ENCODE results near the gene HERPUD1.

Gene HERPUD1

GRCh38 chr16:56936491-56936890, 4.5 kb downstream of the HERPUD1 start:
- DNase-seq: no peak

GRCh38 chr16:56936950-56937349, 5.0 kb downstream of the HERPUD1 start:
- no peak for DNase-seq

DNA sequence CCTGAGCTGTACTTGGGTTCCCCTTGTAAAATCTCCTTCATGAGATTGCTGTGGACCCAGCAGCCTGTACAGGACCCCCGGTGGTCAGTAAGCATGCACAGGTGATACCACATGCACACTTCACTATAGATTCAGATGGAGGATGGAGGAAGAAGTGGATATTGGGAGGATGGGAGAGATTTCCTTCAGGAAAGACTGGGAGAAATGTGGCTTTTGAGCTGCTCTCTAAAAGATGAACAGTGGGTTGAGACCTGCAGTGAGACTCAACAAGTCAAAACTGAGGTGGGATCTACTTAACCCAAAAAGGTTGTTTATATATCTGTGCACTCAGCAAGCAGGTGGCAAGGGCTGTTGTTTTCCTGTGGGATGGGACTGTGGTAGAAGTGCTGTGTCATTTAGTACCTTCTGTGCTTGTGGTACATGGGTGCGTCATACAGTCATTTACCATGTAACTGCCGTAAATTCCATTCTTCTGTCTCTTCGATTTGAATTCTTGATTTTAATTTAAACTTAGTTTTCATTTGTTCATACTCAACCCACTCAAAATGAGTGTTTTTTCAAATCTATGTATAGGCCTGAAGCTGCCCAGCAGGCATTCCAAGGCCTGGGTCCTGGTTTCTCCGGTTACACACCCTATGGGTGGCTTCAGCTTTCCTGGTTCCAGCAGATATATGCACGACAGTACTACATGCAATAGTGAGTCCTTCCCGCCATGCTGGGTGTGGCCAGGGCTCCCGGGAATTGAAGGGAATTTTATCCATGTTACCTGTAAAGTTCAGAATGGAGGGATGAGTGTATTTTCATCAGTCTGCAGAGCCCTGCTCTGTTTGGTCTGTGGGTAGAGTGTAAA, 6.9 kb downstream of the HERPUD1 start:
- DNase-seq: peak; percentile 25 to 55

- DNase-seq: peak in 1 of 2 donors; percentile 24
Measured at GRCh38 chr16:56939801-56940200, 7.9 kb downstream of the HERPUD1 start.

DNA sequence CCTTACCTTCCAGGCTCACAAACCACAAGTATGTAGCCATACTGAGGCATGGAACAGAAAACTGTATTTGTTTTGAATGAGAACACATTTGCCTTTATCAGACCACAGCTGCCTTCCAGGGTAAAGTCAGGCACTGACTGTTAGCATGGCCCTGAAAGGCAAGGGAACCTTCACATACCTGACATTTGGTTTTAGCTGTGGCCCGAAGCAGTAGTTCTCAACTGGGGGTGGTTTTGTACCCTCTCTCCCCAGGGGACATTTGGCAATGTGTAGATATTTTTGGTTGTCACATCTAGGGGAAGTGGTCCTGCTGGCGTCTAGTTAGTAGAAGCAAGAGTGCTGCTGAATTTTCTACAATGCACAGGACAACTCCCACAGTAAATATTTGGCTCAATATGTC, 9.2 kb downstream of the HERPUD1 start:
- DNase-seq: no peak

DNA sequence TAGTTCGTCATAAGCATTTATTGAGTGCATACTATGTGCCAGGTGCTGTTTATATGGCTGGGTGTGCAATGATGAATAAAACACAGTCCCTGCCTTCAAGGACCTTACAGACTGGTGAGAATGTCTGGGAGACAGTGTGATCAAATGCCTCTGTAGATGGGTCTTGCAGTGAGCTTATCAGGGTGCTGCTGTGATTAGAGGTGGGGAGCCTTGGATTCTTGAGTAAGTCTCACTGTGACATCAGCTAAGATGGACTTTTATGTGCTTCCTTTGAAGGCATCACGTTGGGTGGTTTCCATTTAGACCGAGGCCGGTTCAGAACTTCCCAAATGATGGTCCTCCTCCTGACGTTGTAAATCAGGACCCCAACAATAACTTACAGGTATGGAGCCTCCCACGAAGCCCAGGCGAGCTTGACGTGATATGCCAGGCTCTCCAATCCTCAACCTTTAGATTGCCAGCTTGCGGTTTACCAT, 10.0 kb downstream of the HERPUD1 start:
- no peak for DNase-seq

GRCh38 chr16:56943761-56944375, 11.9 kb downstream of the HERPUD1 start:
- DNase-seq: no peak

GRCh38 chr16:56944954-56945839, 13.3 kb downstream of the HERPUD1 start:
- DNase-seq: no peak

GRCh38 chr16:56945847-56946527, 14.0 kb downstream of the HERPUD1 start:
- DNase-seq: no peak

DNA sequence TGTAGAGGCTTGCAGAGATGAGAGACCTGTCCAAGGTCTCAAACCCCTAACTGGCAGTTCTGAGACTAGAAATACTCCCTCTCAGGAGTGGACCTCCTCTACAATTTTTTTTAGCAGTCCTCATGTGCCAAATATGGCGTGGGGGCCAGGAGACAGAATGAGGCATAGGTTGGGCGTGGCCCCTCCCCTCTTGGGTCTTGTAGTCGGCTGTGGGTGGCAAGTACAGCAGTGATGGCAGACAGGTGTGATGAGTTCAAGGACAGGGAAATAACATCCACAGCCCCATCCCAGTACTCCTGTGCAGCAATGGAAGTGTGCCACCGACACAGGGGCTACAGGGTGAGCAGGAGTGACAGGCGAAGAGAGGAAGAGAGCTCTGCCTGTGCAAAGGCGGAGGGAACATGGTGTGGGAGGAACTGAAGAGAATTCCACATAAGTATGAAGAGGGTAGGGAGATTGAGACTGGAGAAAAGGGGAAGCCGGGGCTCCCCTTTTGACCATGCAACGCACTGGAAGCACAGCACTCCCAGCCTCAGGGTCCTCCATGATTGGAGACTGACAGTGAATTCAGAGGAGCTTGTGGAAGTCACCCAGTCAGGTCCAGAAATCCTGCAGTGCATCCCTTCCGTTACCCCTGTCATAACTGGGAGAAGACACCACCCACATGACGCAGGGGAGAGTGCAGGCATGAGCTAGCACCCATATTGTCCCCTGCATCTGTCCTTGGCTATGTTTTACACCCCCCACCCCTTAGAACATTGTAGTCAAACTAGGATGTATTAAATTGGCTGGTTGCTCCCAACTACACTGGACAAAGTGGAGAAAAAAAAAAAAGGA, 15.0 kb downstream of the HERPUD1 start:
- no peak for DNase-seq

DNA sequence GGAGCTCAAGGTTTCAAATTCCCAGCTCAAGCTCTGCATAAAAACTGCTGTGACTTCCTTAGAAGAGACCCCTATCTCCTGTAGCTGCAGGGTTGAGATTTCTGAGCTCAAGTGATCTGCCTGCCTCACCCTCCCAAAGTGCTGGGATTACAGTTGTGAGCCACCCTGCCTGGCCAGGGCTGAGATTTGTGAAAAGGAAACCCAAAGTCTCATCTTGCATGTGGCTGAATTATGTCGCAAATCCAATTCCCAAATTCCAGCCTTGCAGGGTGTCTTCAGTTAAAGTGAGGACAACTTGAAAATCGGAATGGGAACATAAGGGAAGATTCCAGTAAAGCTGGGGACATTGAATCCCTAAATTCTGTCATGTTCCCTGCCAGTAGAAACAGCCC, 15.7 kb downstream of the HERPUD1 start:
- DNase-seq: no peak

- DNase-seq: no peak
Measured at GRCh38 chr16:56948234-56948633, 16.3 kb downstream of the HERPUD1 start.

DNA sequence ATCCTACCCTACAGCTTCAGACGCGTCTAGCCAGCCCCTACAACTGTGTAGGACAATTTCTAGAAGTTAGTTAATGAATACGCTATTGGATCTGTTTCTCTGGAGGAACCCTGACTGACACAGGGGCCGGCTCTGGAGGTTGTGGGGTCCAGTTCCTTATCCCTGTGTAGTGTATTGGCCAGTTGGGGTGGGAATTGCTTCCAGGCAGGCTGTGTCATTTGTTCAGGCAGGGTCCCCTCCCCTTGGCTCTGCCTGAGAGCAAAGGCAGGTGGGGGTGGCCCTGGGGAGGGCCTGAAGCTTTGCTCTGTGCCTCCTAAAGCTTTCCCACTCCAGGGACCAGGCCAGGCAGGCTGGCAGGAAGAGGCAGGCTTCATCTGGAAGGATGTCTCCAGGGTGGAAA, 18.1 kb downstream of the HERPUD1 start:
- DNase-seq: no peak

DNA sequence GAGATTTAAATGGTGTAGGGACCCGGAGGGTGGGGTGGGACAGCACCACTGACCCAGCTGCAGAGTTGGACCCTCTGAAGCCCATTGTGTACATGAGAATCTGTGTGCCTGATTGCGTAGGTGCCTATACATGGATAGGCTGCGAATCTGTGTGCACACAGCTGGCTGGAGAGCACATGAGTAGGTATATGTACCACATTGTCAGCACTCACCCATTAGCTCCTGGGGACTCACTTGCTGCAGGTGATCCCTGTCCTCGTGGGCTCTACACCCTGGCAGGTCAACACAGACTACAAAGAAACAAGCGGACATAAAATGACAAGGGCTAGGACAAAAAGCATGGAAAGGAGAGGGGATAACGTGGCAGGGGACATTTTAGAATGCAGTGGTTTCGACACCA, 18.5 kb downstream of the HERPUD1 start:
- DNase-seq: no peak

DNA sequence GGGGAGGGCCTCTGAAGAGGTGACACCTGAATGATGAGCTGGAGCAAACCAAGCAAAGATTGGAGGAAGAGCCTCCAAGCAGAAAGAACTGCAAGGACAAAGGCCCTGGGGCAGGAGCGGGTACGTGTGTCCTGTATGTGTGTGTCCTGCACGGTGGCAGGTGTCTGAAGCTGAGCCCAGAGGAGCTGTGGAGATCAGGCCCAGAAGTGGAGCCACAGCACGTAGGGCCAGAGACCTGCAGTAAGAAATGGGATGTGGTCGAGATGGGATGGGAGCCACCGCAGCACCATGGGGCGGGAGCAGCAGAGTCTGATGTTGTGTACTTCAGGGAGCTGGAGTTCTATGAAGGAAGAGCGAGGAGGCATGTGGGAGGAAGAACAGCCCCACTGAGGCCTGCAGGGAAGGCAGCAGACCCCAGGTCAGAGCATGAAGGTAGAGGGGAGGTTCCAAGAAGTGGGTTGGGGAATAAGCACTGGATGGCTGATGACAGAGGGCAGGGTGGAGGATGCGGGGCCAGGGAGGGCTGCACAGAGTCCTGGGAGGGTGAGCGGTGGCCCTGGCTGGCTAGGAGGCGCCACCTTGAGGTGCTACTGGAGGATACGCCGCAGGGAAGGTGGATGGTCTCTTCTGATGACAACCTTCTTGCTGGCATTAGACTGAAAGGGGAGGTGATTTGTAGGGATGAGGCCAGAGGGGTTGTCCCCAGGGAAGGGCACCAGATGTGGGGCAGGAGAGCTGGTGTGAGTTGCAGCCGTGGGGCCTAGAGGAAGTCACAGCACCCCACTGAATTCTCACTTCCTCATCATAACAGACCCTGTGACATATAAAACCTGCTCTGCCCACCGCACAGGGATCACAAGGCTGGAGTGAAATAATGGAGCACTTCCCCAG, 19.2 kb downstream of the HERPUD1 start:
- peak; percentile 53 to 61 for DNase-seq

GRCh38 chr16:56953006-56953405, 21.1 kb downstream of the HERPUD1 start:
- no peak for DNase-seq

GRCh38 chr16:56956076-56956475, 24.1 kb downstream of the HERPUD1 start:
- DNase-seq: no peak

- DNase-seq: no peak
Measured at GRCh38 chr16:56956756-56957155, 24.8 kb downstream of the HERPUD1 start.

DNA sequence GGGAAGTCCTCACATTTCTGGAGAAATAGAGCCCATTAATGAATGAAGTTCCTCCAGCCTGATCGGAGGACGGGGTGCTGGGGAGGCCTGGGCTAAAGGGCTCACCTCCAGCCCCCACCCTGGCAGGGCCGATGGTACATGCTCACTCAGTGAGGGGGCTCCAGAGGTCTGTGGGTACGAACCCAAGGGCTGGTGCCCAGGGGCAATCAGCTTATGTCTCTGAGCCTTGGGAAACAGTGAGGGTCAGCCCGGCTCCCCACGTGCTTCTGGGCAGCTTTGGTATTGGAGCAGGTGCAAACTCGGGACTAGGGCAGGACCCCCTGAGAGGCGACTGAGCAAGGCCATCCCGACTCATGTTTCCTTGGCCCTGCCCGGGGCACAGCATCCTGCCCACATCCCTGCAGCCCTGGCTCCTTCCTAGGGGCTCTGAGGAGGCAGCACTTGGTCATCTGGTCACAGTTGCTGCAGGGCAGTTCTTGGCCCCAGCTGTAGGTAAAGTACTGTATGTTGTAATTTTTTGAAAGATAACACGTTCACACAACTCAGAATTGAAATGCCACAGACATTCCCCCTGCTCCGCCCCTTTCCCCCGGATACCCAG, 28.8 kb downstream of the HERPUD1 start:
- DNase-seq: no peak

DNA sequence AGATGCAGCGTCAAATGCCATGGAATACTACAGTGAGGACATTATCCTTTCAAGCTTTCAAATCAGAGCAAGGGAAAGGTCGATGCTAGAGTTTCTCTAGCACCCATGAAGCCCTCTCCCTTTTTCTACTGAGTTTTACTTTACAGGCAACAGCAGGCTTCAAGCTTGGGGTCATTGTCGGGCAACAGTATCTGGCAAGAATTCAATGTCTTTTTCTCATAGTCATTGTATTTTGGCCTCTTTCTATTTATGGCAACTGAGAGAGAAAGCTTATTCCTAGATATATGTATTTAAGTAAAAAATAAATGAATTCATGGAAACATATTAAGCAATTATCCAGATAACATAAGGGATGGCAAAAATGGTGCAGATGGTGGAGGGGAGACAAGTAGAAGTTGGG, 29.4 kb downstream of the HERPUD1 start:
- DNase-seq: no peak

Data from CD4-positive, alpha-beta T cell treated with Interleukin-4 for 1 hour (primary cell).